Measurements from ENCODE around the gene PRTG. TPM values are rescaled to one million over a fixed set of nuclear protein-coding genes. Genes with fewer than 3 reads are reported as not detected.

Gene PRTG
- total and polyA plus RNA-seq, 2 donors (not counting 3 experiments of a cell fraction or from before 2014, with no cell fraction given): 3.4 to 12.4 TPM

DNA sequence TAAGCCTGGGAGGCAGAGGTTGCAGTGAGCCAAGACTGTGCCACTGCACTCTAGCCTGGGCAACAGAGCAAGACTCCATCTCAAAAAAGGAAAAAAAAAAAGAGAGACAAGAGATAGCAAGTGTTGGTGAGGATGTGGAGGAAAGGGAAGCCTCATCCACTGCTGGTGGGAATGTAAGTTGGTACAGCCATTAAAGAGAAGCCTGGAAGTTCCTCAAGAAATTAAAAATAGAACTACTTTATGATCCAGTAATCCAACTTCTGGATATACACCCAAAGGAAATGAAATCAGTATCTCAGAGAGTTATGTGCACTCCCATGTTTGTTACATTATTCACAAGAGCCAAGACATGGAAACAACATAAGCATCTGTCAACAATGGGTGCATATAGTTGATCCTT is 169.7 kb downstream of the PRTG start:
- Histone ChIP-seq H3K9me1 (replicated peaks; ENCODE audit: control insufficient read depth, extremely low read depth, insufficient read depth, low read length) (no peaks in the 10 kb centered on the region), H4K20me1 (replicated peaks; ENCODE audit: control insufficient read depth, extremely low read depth, insufficient read depth, low read length) (no peaks in the 10 kb centered on the region), H3K4me2 (ENCODE audit: insufficient read depth, low read length) (no peak overlapping the region), H3K4me1 (ENCODE audit: control insufficient read depth, extremely low read depth, insufficient read depth, low read length) (no peaks in the 10 kb centered on the region), H3K27me3 (ENCODE audit: control insufficient read depth in 2 of 2, insufficient read depth in 2 of 2, low read length in 2 of 2) (no peaks in the 10 kb centered on the region), H2AFZ (ENCODE audit: low read depth, low read length) (no peak overlapping the region), H3K9me3 (replicated peaks; ENCODE audit: control insufficient read depth, insufficient read depth, low read length) (no peaks in the 10 kb centered on the region), H3K79me2 (ENCODE audit: control insufficient read depth, insufficient read depth, low read length) (no peaks in the 10 kb centered on the region), H3K4me3 (replicated peaks in 1 of 3; ENCODE audit: insufficient read depth in 1 of 3, low read depth in 1 of 3, low read length in 3 of 3) (no peak overlapping the region), H3K9ac (replicated peaks; ENCODE audit: extremely low read depth, insufficient read depth, low read length) (no peak overlapping the region), H3K27ac (ENCODE audit: insufficient read depth, low read depth, low read length) (no peak overlapping the region), H3K36me3 (ENCODE audit: control insufficient read depth in 2 of 2, extremely low read depth in 1 of 2, insufficient read depth in 2 of 2, low read length in 2 of 2) (no peaks in the 10 kb centered on the region)
- no peak for FAIRE-seq
- BruUV-seq (replicated peaks): no TSS peak
- dilution Hi-C loops (cut with MboI; ENCODE audit: extremely low pct_ligation_motif_present, low sequenced_read_pairs): no loop called here
- TF ChIP-seq POLR2AphosphoS5 (IDR thresholded peaks at IDR 0.05; ENCODE audit: insufficient read depth, low read depth, low read length): no peak
- no peak for TF ChIP-seq GATA2 (IDR thresholded peaks at IDR 0.05; ENCODE audit: insufficient read depth, insufficient read length, low read depth, low read length)
- TF ChIP-seq POLR2A (IDR thresholded peaks at IDR 0.05; ENCODE audit: low read depth, low read length): no peak
- no peak for TF ChIP-seq EZH2 (IDR thresholded peaks at IDR 0.05; ENCODE audit: borderline replicate concordance, low read depth, low read length, severe bottlenecking)
- TF ChIP-seq CTCF (IDR thresholded peaks at IDR 0.05; ENCODE audit: extremely low read depth in 1 of 2, insufficient read depth in 1 of 2, low read depth in 1 of 2, low read length in 2 of 2): no peak
- no peak for TF ChIP-seq FOS (IDR thresholded peaks at IDR 0.05; ENCODE audit: borderline replicate concordance, insufficient read depth, low read length)
- TF ChIP-seq MYC (IDR thresholded peaks at IDR 0.05; ENCODE audit: low read depth, low read length): no peak
- ChIA-PET POLR2A (no interaction called here), CTCF (interaction anchor here (1.2 kb wide), 1 partner anchor 13 kb away, joined by 3 read pairs; no protein-coding TSS in a partner anchor)
- intact Hi-C loops (cut with micrococcal nuclease): no loop called here
- no peak for DNase-seq (ENCODE audit: low read depth, low spot score)

Data from endothelial cell of umbilical vein (primary cell).